ENCODE data around the gene DAP. TPM values are rescaled to one million over a fixed set of nuclear protein-coding genes. Genes with fewer than 3 reads are reported as not detected.

Gene DAP
- total and polyA plus RNA-seq, 2 of the 4 experiments (the other 2 are of a cell fraction), result 49.6 to 189 TPM

DNA sequence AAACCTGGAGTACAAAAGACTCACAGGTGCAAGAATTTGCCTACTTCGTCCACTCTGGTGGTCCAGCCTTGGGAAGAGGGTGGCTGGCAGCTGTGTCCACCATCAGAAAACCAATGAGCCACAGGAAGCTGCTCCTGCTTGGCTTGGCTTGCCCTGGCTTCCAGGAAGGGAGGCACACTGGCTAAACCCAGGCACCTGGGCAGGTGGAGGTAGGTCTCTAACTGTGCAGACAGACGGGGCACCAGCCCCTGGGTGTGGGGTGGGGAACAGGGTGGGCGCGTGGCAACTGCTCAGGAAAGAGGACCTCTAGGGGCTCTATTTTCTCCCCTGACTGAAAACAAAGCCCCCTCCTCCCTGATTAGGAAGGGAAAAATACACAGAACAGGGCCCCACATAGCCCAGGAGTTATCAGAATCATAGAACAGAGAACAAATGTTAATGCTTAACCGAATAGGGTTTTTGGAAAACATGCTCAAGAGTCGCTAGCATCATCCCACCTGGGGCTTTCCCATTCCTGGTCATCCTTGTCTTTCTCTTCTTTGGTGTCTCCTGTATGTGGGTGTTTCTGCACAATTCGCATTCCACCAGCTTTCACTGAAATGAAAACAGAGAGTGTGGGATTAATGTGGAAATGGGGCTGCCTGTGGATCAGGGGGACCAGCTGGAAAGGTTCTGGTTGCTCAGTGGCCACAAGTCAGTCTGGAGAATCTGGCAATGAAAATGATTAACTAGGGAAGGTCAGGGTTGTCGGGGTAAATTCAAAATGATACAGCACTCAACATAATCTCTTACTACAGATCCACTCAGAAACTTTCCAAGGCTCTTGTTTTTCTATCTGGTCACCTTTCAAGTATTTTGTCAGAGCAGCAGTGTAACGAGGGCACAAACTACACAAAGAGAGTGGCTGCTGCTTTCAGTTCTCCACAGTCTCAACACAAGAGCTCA is 13.1 kb downstream of the DAP start (continued):
- no peak for TF ChIP-seq CTCF (conservative IDR thresholded peaks at IDR 0.05; ENCODE audit: low read depth, low read length)

DNA sequence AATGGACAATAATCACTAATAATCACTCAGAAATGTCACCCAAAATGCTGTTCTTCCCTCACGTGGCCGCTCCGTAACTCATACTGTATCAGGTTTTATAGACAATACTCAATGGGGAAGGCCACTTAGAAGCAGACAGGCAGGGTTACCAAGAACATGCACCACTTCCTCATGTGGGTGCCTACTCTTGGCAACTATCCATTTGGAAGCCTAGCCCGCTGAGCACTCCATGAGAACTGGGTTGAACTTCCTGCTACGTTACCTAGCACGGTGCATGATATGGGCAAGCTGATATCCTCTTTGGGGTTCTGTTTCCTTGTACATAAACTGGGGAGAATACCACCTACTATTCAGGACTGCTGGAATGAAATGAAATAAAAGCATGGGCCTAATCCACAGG is 14.3 kb downstream of the DAP start:
- Histone ChIP-seq H2BK120ac (ENCODE audit: low read depth, low read length) (no peak overlapping the region), H2AK5ac (ENCODE audit: low read depth, low read length) (no peak overlapping the region), H4K20me1 (ENCODE audit: insufficient read depth, low read length) (peaks cover 65% of the 10 kb centered on the region), H4K8ac (ENCODE audit: low read depth in 2 of 2, low read length in 2 of 2) (no peak overlapping the region), H3K18ac (ENCODE audit: low read depth, low read length) (no peak overlapping the region), H3K9ac (ENCODE audit: low read depth, low read length) (no peak overlapping the region), H3K79me1 (ENCODE audit: low read depth in 1 of 2, low read length in 2 of 2) (peaks cover 41 to 87% of the 10 kb centered on the region in 2 experiments), H2AK9ac (replicated peaks; ENCODE audit: low read depth, low read length, poor library complexity) (no peak overlapping the region), H2BK15ac (ENCODE audit: low read depth, low read length) (no peak overlapping the region), H3K27ac (ENCODE audit: insufficient read depth, low read length) (no peak overlapping the region), H3K23ac (ENCODE audit: low read depth, low read length) (no peak overlapping the region), H3K4ac (ENCODE audit: low read depth, low read length) (no peak overlapping the region), H3K9me1 (ENCODE audit: insufficient read depth, low read length) (peaks cover 16% of the 10 kb centered on the region), H3K4me1 (ENCODE audit: control insufficient read depth, insufficient read depth, low read length) (peaks cover 5% of the 10 kb centered on the region; the same call in 1 of the 2 replicates), H3K36me3 (ENCODE audit: control insufficient read depth, insufficient read depth, low read length) (peaks cover 49% of the 10 kb centered on the region), H3K14ac (replicated peaks; ENCODE audit: low read depth, low read length) (no peak overlapping the region), H4K91ac (ENCODE audit: insufficient read depth, low read depth, low read length) (no peak overlapping the region), H2BK20ac (ENCODE audit: low read depth, low read length) (no peak overlapping the region), H3K4me3 (ENCODE audit: insufficient read depth, low read depth, low read length) (no peak overlapping the region), H3K56ac (ENCODE audit: extremely low read depth, insufficient read depth, low read length) (no peak overlapping the region), H3K4me2 (ENCODE audit: low read depth, low read length) (no peak overlapping the region), H3K9me3 (ENCODE audit: control insufficient read depth, insufficient read depth, low read length) (no peaks in the 10 kb centered on the region), H2AFZ (replicated peaks; ENCODE audit: low read length, poor library complexity) (no peak overlapping the region), H3K27me3 (ENCODE audit: control insufficient read depth, insufficient read depth, low read length) (no peaks in the 10 kb centered on the region), H2BK5ac (ENCODE audit: low read depth, low read length, poor library complexity, severe bottlenecking) (no peak overlapping the region), H4K5ac (ENCODE audit: low read depth, low read length) (no peak overlapping the region)
- intact Hi-C loops (cut with micrococcal nuclease) (loop anchor here (5.0 kb wide), 1 partner anchor 721 kb away; no protein-coding TSS in a partner anchor), dilution Hi-C loops (cut with HindIII; ENCODE audit: low sequenced_read_pairs, unreplicated experiment) (no loop called here), in situ Hi-C loops (cut with MboI; ENCODE audit: low sequenced_read_pairs) (no loop called here)
- POLR2A ChIA-PET (ENCODE audit: unreplicated experiment), result no interaction called here
- BruUV-seq (replicated peaks), result no TSS peak
- ATAC-seq (ENCODE audit: low read depth) (no peak), DNase-seq (no peak)
- no peak for TF ChIP-seq ELK1 (IDR thresholded peaks at IDR 0.05; ENCODE audit: borderline replicate concordance, low read depth, low read length)
- CTCF ChIA-PET, result no interaction called here
- 93% methylated on average over 3 of the region's 6 CpGs; no CpG with 5 or more reads in 1 of the 2 experiments for WGBS, 2 experiments (ENCODE audit: extremely low coverage in 2 of 2, insufficient read length in 1 of 2)
